Activated naive CD8-positive, alpha-beta T cell treated with anti-CD3 and anti-CD28 coated beads, Interleukin-2, amount 10 ng/mL, durations not matched to agents 7 days and 5 days (primary cell): ENCODE results near the gene KRTAP3-3. TPM values are rescaled to one million over a fixed set of nuclear protein-coding genes. Genes with fewer than 3 reads are reported as not detected.

Experiments
- ATAC-seq: fragments of 150-1000 bp; cut with Tn5 transposase; one replicate; pipeline ENCODE4 v1.10.0; 2021; ENCODE audit warnings: low read depth, moderate library complexity
- POLR2A ChIA-PET: fragments of 350-600 bp; sonication (Branson Sonifier 250); formaldehyde crosslinking; loops from one replicate; lab custom pipeline; 2021; ENCODE audit warnings: antibody characterized with exemption; lab: Charles Lee
- DNase-seq: peaks from one replicate; pipeline ENCODE4 v3.0.0; 2021
- H3K27ac Mint-ChIP-seq: one replicate; pipeline ENCODE4 v1.8.0; 2022; ENCODE audit warnings: mild to moderate bottlenecking, mixed read lengths
- H3K27me3 Mint-ChIP-seq: one replicate; pipeline ENCODE4 v1.8.0; 2022; ENCODE audit warnings: mild to moderate bottlenecking, moderate library complexity, mixed read lengths
- H3K36me3 Mint-ChIP-seq: one replicate; pipeline ENCODE4 v1.8.0; 2021; ENCODE audit warnings: mild to moderate bottlenecking, mixed read lengths
- H3K4me1 Mint-ChIP-seq: one replicate; pipeline ENCODE4 v1.8.0; 2021; ENCODE audit warnings: mixed read lengths
- H3K4me3 Mint-ChIP-seq: one replicate; pipeline ENCODE4 v1.8.0; 2022; ENCODE audit warnings: mild to moderate bottlenecking, moderate library complexity, mixed read lengths
- H3K9me3 Mint-ChIP-seq: one replicate; pipeline ENCODE4 v1.8.0; 2021; ENCODE audit warnings: mixed read lengths
- total RNA-seq, 2 experiments: library from RNA; stranded (reverse); gene quantifications; one replicate each; pipeline ENCODE4 v1.2.3, GENCODE V29; 2021

The KRTAP3-3 gene
- total RNA-seq, 2 experiments from 2014 or later = not detected

DNA sequence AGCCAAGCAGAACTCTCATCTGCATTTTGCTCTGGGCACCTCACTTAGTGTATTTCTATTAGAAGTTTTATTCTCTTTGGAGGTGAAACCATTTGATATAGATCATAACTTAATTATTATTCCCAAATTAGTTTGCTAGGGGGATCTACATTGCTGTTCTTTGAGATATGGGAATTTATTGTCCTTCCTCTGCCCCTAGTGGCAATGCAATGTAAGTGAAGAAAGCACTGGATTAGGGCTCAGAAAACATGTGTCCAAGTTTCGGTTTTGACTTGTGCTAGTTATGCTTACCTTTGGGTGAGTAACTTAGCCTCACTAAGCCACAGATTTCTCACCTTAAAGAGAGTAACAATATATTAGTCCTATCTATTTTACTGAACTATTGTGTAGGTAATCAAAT lies 30.1 kb downstream of the KRTAP3-3 start:
- Mint-ChIP-seq H3K9me3 (peaks cover 7% of the 10 kb centered on the region), H3K27me3 (peaks cover 4% of the 10 kb centered on the region), H3K4me1 (peaks cover 7% of the 10 kb centered on the region), H3K36me3 (peaks cover 2% of the 10 kb centered on the region), H3K27ac (no peak overlapping the region), H3K4me3 (no peak overlapping the region)
- POLR2A ChIA-PET = no interaction called here
- no peak for DNase-seq
- ATAC-seq = no peak

DNA sequence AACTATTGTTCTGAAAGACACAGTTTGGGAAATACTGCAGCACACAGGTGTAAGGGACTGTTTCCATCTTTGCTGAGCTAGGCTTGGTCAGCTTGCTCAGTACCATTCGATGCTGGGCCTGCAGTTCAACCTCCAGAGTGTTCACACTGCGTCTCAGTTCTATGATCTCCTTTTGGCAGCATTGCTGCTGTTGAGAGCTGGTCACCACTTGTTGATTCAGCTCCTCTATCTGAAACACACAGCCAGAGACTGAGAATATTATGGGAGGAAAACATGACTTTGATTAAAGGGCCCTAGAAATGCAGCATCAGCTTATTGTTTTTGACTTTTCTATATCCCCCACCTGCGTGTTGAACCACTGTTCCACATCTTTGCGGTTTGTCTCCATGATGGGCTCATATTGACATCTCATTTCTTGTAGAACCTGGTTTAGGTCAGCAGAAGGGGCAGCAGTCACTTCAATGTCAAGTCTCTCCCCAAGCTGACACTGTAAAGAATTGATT lies 31.9 kb downstream of the KRTAP3-3 start:
- Mint-ChIP-seq H3K4me1 (peaks cover 7% of the 10 kb centered on the region), H3K4me3 (no peak overlapping the region), H3K36me3 (peaks cover 2% of the 10 kb centered on the region), H3K27ac (no peak overlapping the region), H3K9me3 (peaks cover 3% of the 10 kb centered on the region), H3K27me3 (peaks cover 4% of the 10 kb centered on the region)
- no peak for ATAC-seq
- no peak for DNase-seq
- POLR2A ChIA-PET = no interaction called here

DNA sequence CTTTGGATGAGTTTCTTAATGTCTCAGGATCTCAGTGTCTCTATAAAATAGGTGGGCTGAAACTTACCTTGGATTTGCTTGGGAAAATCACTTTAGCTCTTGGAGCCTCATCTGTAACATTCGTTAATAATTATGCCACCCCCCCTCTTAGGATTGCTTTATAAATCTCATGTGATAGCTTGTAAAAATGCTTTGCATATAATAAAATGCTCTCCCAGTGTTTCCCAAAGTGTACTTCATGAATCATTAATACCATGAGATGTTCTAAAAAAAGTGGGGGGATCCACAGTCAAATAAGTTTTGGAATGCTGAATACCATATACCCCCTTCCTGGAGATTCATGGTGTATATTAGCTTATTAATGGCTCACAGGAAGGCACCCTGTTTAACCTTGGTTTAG lies 32.4 kb downstream of the KRTAP3-3 start:
- Mint-ChIP-seq H3K4me3 (no peak overlapping the region), H3K27me3 (peaks cover 4% of the 10 kb centered on the region), H3K4me1 (peaks cover 7% of the 10 kb centered on the region), H3K27ac (no peak overlapping the region), H3K9me3 (peaks cover 3% of the 10 kb centered on the region), H3K36me3 (peaks cover 2% of the 10 kb centered on the region)
- DNase-seq (no peak), ATAC-seq (no peak)
- POLR2A ChIA-PET = no interaction called here

DNA sequence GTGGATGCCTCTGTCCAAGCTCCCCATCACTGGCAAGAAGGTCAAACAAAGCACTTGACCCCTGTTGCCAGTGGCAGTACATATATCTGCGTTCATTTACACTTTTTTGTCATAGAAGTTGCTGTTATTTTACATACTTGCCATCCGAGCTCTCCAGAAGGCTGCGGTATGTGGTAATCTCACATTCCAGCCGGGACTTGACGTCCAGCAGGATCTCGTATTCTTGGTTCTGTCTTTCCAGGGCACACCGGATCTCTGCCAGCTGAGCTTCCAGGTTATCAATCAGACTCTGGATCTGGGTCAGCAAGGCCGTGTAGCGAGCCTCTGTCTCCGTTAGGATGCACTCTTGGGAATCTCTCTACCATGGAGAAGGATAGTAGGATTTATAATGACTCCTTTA lies 33.8 kb downstream of the KRTAP3-3 start:
- Mint-ChIP-seq H3K36me3 (peaks cover 2% of the 10 kb centered on the region), H3K27me3 (peaks cover 6% of the 10 kb centered on the region), H3K9me3 (peaks cover 2% of the 10 kb centered on the region), H3K27ac (no peak overlapping the region), H3K4me1 (peaks cover 7% of the 10 kb centered on the region), H3K4me3 (no peak overlapping the region)
- POLR2A ChIA-PET = no interaction called here
- DNase-seq (no peak), ATAC-seq (no peak)

DNA sequence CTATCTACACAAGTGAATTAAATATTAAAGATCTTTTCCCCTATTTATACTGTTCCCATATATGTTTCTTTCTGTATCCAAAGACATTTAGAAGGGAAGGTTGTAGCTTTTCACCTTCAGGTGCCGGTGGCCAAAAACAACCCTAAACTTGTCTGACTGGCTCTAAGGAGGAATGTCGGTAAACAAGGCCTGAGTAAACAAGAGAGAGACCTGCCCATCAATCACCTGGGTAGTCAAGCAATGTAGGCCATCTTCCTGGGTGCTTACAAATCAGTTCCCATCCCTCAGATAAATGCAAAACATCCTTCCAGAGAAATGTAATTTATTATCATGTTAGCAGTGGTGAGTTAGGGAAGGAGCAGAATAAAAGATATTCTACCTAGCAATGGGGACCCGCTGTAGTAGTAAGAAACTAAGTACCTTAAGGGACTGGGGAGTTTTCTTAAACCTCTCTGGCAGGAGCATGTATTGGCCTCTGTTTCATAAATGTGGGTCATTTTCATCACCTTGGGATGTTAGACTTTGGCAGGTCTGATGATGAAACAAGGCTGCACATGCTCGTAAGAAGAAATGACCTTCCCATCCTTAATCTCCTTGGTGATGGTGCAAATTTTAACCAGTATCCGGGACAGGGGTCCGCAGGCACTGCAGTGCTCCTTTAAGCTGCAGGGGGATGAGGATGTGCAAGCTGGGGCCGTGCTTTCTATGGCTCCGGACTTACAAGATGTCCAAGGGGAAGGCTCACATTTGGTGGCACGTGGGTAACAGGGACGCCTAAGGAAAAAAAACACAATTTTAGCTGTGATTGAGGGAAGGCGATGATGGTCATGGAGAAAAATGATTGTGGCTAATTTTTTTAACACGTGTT lies 35.6 kb downstream of the KRTAP3-3 start:
- Mint-ChIP-seq H3K4me1 (peaks cover 5% of the 10 kb centered on the region), H3K4me3 (no peak overlapping the region), H3K27me3 (peaks cover 14% of the 10 kb centered on the region), H3K36me3 (peaks cover 2% of the 10 kb centered on the region), H3K27ac (no peak overlapping the region), H3K9me3 (peaks cover 2% of the 10 kb centered on the region)
- ATAC-seq (no peak), DNase-seq (no peak)
- POLR2A ChIA-PET = interaction anchor here (0.6 kb wide), 1 partner anchor 337 kb away, joined by 3 read pairs; no protein-coding TSS in a partner anchor

DNA sequence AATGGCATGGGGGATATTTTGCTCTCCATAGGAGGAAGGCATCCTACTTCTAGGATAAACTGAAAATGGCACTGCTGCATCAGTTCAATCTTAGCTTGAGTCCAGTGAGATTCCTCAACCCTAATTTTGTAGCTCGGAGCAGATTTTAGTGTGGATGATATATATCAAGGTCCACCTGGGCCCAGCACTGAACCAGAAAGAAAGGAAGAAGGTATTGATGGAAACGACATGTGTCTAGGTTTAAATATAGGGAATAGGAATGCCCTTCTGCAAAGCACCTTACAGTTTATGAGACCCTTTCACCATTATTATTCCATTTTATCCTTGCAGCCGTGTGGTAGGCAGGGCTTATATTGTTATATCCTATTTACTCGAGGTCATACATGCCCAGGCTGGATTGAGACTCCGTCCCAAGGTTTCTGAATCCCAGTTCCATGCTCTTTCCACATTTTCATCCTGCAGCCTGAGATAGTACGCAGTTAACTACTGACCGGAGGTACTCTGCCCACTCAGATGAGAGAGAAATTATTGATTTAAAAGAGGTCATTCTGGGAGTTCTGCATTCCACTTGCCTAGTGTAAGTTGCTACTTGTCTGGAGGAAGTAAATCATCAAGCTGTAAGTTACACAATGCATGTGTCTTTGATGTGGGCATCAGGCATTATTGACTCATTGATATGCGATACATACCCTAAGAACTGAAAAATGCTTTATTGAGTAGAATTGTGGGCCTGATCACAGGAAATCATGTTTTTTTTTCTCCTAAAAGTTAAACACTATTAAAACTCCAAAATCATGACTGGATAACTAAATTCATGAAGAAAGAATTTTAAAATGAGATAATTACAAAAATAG lies 37.3 kb downstream of the KRTAP3-3 start:
- no peak overlapping the region for H3K4me3 Mint-ChIP-seq
- POLR2A ChIA-PET = no interaction called here
- peaks cover 2% of the 10 kb centered on the region for H3K36me3 Mint-ChIP-seq
- H3K27me3 Mint-ChIP-seq = peaks cover 16% of the 10 kb centered on the region
- H3K27ac Mint-ChIP-seq = no peak overlapping the region
- peaks cover 5% of the 10 kb centered on the region for H3K4me1 Mint-ChIP-seq
- no peaks in the 10 kb centered on the region for H3K9me3 Mint-ChIP-seq
- DNase-seq (no peak), ATAC-seq (no peak)

DNA sequence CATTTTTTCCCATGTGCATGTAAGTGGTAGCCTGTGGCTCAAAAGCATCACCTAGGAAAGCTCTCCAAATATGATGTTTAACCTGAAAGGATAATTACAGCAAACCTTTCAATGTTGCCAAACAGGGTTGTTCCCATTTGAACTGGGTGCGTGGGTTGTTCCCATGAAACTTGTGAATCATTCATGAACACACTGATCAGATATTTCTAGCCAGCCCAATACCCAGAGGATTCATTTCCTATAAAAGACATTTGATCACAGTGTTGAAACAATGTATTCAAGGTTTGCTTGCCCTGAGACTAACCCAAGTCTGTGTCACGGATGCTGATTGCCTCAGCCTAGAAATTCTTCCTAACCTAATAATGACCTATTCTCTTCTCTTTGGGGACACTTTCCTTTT lies 40.1 kb downstream of the KRTAP3-3 start:
- Mint-ChIP-seq H3K27me3 (peaks cover 32% of the 10 kb centered on the region), H3K9me3 (no peaks in the 10 kb centered on the region), H3K27ac (no peak overlapping the region), H3K36me3 (no peaks in the 10 kb centered on the region), H3K4me1 (no peaks in the 10 kb centered on the region), H3K4me3 (no peak overlapping the region)
- DNase-seq (no peak), ATAC-seq (no peak)
- POLR2A ChIA-PET = no interaction called here

DNA sequence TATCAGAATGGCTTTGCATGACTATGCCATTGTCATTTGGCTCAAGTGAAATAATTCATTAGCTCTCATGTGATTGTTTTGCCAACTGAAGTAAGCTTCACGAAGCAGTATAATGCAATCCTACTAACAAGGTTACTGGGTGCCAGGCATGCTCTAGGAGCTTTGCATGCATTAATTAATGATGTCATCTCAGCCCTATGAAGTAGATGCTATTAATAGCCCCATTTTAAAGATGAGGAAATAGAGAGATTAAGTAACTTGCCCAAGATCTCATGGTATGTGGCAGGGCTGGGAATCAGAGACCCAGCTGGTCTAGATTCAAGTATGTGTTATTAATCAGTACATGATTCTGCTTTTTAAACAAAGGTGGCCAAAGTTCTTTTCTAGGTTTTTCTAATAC lies 41.3 kb downstream of the KRTAP3-3 start:
- Mint-ChIP-seq H3K27ac (no peak overlapping the region), H3K4me3 (no peak overlapping the region), H3K27me3 (peaks cover 42% of the 10 kb centered on the region), H3K36me3 (no peaks in the 10 kb centered on the region), H3K4me1 (no peaks in the 10 kb centered on the region), H3K9me3 (no peaks in the 10 kb centered on the region)
- POLR2A ChIA-PET = no interaction called here
- DNase-seq (no peak), ATAC-seq (no peak)

DNA sequence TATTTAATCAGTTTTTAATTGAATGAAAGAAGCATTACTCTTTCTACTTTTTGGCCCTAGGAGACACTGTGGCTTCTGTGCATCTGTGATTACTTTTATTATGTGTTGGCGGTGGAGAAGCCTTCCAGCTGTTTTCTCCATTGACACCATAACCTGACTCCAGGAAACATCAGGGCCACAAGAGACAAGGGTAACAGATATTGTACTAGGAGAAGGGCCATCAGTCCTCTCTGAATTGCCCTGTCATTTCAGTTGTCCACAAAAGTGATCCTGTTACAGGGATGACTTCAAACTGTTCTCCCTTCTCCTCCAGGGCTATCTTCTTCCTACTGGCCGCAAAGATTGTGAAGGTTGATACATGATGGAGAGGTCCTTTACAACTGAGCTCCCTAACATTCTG lies 41.8 kb downstream of the KRTAP3-3 start:
- POLR2A ChIA-PET = no interaction called here
- Mint-ChIP-seq H3K4me1 (no peaks in the 10 kb centered on the region), H3K4me3 (no peak overlapping the region), H3K9me3 (no peaks in the 10 kb centered on the region), H3K27me3 (peaks cover 44% of the 10 kb centered on the region), H3K27ac (no peak overlapping the region), H3K36me3 (no peaks in the 10 kb centered on the region)
- DNase-seq (no peak), ATAC-seq (no peak)

DNA sequence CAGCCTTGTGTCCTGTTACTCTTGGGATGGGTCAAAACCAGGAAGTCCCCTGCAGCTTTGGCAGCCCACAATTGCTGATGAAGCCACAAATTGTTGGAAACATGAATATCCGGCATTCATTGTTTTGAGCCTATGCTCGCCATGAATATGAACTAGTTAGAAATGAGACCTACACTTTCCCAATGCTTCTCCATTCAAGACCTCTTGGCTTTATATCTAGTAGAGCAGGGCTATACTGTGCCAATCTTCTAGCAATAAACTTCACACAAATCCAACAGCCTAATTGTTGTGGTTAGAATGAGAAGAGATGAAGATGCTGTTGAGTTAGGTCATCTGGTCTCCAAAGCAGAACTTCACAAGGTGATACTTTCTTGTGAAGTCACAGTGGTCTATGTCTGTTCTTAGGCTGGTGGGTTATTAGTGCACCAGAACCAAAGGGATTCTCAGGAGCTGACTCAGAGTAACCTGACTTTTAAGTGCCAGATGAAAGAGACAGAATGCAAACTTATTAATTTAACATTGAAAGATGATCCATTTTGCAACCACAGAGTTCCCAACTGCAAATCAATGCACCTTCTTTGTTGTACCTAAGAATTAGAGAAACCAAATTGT lies 42.8 kb downstream of the KRTAP3-3 start:
- peaks cover 52% of the 10 kb centered on the region for H3K27me3 Mint-ChIP-seq
- H3K9me3 Mint-ChIP-seq = no peaks in the 10 kb centered on the region
- no peak overlapping the region for H3K27ac Mint-ChIP-seq
- POLR2A ChIA-PET = no interaction called here
- H3K4me1 Mint-ChIP-seq = no peaks in the 10 kb centered on the region
- DNase-seq (no peak), ATAC-seq (no peak)
- no peaks in the 10 kb centered on the region for H3K36me3 Mint-ChIP-seq
- H3K4me3 Mint-ChIP-seq = no peak overlapping the region

DNA sequence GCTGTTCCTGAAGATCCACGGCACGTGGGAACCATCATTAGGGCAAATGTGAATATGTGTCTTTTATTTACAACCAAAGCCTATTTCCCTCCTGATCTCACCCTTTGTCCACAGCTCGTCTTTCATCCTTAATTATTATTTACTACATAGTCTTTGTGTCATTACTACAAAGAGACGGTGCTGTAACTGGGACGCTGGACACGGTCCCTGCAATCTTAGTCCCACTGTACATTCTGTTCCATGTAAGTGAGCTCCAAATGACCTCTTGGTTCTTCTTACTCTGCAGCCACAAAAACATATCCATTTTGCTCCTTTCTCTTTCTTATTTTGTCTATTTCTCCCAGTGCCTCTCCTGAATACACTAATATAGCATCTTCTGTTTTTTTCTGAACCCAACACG lies 43.8 kb downstream of the KRTAP3-3 start:
- ATAC-seq = no peak
- no peaks in the 10 kb centered on the region for H3K4me1 Mint-ChIP-seq
- no peaks in the 10 kb centered on the region for H3K36me3 Mint-ChIP-seq
- H3K4me3 Mint-ChIP-seq = no peak overlapping the region
- POLR2A ChIA-PET = no interaction called here
- no peak for DNase-seq
- H3K27me3 Mint-ChIP-seq = peaks cover 46% of the 10 kb centered on the region
- H3K27ac Mint-ChIP-seq = no peak overlapping the region
- H3K9me3 Mint-ChIP-seq = no peaks in the 10 kb centered on the region

DNA sequence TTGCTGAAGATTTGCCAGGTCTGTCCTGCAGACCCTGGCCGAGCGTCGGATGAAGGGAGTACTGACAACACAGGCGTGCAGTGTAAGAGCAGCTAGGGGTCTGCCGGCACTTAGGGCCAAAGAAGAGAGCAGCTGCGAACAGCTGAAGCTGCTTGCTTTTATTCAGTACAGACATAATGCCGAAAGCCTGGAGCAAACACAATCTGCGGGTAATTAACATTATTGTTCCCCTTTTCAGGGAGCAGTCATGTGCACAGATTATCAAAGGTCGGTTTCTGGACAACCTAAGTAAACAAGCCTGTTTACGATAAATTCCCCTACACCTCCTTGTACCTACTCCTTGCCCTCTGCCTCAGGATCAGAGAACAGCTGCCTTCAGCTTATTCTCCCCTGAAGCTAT lies 44.5 kb downstream of the KRTAP3-3 start:
- DNase-seq (no peak), ATAC-seq (no peak)
- H3K36me3 Mint-ChIP-seq = no peaks in the 10 kb centered on the region
- no peaks in the 10 kb centered on the region for H3K9me3 Mint-ChIP-seq
- no peaks in the 10 kb centered on the region for H3K4me1 Mint-ChIP-seq
- H3K4me3 Mint-ChIP-seq = no peak overlapping the region
- peaks cover 45% of the 10 kb centered on the region for H3K27me3 Mint-ChIP-seq
- H3K27ac Mint-ChIP-seq = no peak overlapping the region
- POLR2A ChIA-PET = no interaction called here

DNA sequence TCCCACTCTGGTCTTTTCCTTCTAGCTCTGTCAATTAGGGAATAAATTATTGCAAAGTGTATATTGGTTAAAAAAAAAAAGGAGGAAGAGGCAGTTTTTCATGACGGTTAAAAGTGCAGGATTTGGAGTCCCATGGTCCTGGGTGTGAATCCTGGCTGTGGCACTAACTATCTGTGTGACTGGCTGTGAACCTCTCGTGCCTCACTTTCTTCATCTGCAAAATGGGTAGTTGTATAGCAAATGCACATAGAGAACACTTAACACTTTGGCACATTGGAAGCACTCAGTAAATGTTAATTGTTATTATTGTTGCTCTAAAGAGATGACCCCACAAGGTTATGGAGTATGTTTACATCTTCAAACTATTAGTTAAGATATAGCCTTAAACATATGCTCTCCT lies 46.0 kb downstream of the KRTAP3-3 start:
- no peaks in the 10 kb centered on the region for H3K4me1 Mint-ChIP-seq

More for the DNA sequence above, 46.0 kb downstream of the KRTAP3-3 start:
- Mint-ChIP-seq H3K36me3 (peaks cover 1% of the 10 kb centered on the region), H3K27ac (no peak overlapping the region), H3K9me3 (peaks cover 2% of the 10 kb centered on the region), H3K4me3 (no peak overlapping the region), H3K27me3 (peaks cover 39% of the 10 kb centered on the region)
- no peak for ATAC-seq
- DNase-seq = no peak
- POLR2A ChIA-PET = no interaction called here
